GM23338 (cell line): ENCODE results near the gene PHF20.

Experiments used
- CREB1 ChIP-seq: fragments of 250-450 bp; sonication (Bioruptor Pico); IDR thresholded peaks from 2 replicates; pipeline ENCODE4 v1.5.0; 2020; ENCODE audit warnings: low read depth, mild to moderate bottlenecking, moderate library complexity
- CTCF ChIP-seq, 2 experiments: fragments of 200-600 bp in 1 of 2; sonication (generic) in 1 of 2; conservative IDR thresholded peaks; 2 replicates each; pipeline versions ENCODE4 v1.5.1 to v1.6.1; 2016 to 2017; ENCODE audit warnings: antibody characterized with exemption in 2 of 2, low read depth in 2 of 2, mild to moderate bottlenecking in 2 of 2, moderate library complexity in 1 of 2
- EZH2 ChIP-seq: fragments of 200-600 bp; sonication (generic); IDR thresholded peaks from one replicate; pipeline ENCODE4 v1.8.0; 2017; ENCODE audit warnings: antibody characterized with exemption, mild to moderate bottlenecking, low read depth; ENCODE audit not compliant: unreplicated experiment
- EZH2phosphoT487 ChIP-seq: fragments of 200-600 bp; sonication (generic); IDR thresholded peaks from one replicate; pipeline ENCODE4 v1.8.1; 2018; ENCODE audit warnings: antibody characterized with exemption; ENCODE audit not compliant: unreplicated experiment
- JUNB ChIP-seq: IDR thresholded peaks from one replicate; pipeline ENCODE4 v1.6.1; 2016; ENCODE audit warnings: antibody characterized with exemption; ENCODE audit not compliant: unreplicated experiment
- NANOG ChIP-seq: IDR thresholded peaks from 2 replicates; pipeline ENCODE4 v1.6.1; 2016; ENCODE audit warnings: antibody characterized with exemption, borderline replicate concordance
- POLR2AphosphoS5 ChIP-seq: IDR thresholded peaks from 2 replicates; pipeline ENCODE4 v1.6.1; 2016; ENCODE audit warnings: antibody characterized with exemption, low read depth
- REST ChIP-seq: IDR thresholded peaks from one replicate; pipeline ENCODE4 v1.6.1; 2018; ENCODE audit warnings: antibody characterized with exemption; ENCODE audit not compliant: unreplicated experiment

DNA sequence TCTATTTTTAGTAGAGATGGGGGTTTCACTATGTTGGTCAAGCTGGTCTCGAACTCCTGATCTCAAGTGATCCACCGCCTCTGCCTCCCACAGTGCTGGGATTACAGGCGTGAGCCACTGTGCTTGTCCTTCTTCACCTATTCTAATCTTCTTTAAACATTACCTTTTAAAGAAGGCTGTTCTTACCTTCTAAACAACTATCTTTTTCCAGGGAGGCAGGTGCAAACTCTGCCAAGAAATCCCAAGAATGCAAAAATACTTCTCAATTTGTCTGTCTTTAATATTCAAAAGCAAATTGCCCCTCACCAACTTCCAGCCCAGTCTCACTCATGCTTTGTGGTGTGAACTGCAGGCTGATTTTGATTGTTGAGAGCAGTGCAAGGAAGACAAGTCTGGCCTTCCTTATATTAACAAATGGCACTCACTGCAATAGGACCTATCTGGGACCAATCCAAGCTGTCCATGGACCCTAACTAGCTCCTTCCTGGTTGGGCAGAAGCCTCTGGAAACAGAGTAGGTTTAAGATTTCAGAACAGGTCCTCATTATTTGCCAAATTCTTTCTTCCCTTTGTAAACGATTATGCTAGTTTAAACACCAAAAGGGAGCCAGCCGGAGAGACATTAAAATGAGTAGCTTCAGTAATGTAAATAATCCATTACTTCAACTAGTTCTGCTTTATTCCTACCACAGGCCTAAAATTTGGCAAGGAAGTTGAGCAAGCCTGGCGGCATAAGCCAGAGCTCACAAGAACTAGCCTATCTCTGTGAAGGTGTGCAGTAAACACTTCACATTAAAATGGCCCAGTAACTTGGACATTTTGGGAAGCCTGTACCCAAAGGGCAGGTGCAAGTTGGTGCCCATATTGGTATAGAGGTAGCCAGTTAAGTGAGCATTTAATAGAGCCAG lies 180.9 kb downstream of the PHF20 start:
- TF ChIP-seq EZH2phosphoT487: no peak
- TF ChIP-seq CTCF (conservative IDR thresholded peaks at IDR 0.05; ENCODE audit: low read depth in 2 of 2): no peak
- TF ChIP-seq JUNB: no peak
- peak; percentile 34; the same call in 1 of the 2 replicates for TF ChIP-seq POLR2AphosphoS5
- no peak for TF ChIP-seq NANOG
- no peak for TF ChIP-seq EZH2
- no peak for TF ChIP-seq CREB1
- TF ChIP-seq REST: no peak
